Uterus (tissue), 2 donors: ENCODE data around the gene PPAN.

Experiments
- POLR2A ChIP-seq, 2 donors: fragments of 450-650 bp; IDR thresholded peaks; one replicate each; pipeline ENCODE4 v1.6.1; 2016; ENCODE audit warnings: antibody characterized with exemption in 2 of 2, mild to moderate bottlenecking in 1 of 2, moderate library complexity in 1 of 2
- TF ChIP-seq, protein P1 (sequence below), 4 experiments: fragments of 200-600 bp in 2 of 4; fragments of 450-650 bp in 2 of 4; sonication (generic) in 2 of 4; IDR thresholded peaks; one replicate each; pipeline ENCODE4 v1.5.1; 2016 to 2019; ENCODE audit warnings: antibody characterized with exemption in 4 of 4, mild to moderate bottlenecking in 2 of 4, moderate library complexity in 1 of 4

- TF ChIP-seq, protein P1, sequence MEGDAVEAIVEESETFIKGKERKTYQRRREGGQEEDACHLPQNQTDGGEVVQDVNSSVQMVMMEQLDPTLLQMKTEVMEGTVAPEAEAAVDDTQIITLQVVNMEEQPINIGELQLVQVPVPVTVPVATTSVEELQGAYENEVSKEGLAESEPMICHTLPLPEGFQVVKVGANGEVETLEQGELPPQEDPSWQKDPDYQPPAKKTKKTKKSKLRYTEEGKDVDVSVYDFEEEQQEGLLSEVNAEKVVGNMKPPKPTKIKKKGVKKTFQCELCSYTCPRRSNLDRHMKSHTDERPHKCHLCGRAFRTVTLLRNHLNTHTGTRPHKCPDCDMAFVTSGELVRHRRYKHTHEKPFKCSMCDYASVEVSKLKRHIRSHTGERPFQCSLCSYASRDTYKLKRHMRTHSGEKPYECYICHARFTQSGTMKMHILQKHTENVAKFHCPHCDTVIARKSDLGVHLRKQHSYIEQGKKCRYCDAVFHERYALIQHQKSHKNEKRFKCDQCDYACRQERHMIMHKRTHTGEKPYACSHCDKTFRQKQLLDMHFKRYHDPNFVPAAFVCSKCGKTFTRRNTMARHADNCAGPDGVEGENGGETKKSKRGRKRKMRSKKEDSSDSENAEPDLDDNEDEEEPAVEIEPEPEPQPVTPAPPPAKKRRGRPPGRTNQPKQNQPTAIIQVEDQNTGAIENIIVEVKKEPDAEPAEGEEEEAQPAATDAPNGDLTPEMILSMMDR (IDR thresholded peaks at IDR 0.05): no peak
- TF ChIP-seq POLR2A (IDR thresholded peaks at IDR 0.05): no peak
These were observed 558 bp upstream of the PPAN start for GRCh38 chr19:10105509-10106099.
